ENCODE measurements around the gene OXSM. TPM values are rescaled to one million over a fixed set of nuclear protein-coding genes. Genes with fewer than 3 reads are reported as not detected.

The OXSM gene
- total RNA-seq, 1 experiment from 2014 or later, result 11.1 TPM

DNA sequence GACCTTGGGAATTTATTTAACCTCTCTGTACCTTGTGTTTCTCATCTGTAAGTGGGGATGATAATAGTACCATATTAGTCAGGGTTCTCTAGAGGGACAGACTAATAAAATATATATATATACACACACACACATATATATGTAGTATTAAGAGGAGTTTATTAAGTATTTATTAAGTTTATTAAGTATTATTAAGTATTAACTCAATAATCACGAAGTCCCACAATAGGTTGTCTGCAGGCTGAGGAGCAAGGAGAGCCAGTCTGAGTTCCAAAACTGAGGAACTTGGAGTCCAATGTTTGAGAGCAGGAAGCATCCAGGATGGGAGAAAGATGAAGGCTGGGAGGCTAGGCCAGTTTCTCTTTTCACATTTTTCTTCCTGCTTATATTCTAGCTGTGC, 14.8 kb downstream of the OXSM start:
- DNase-seq, result no peak
- Histone ChIP-seq H3K27me3 (replicated peaks; ENCODE audit: control insufficient read depth, insufficient read depth, low read length) (no peaks in the 10 kb centered on the region), H3K9me3 (no peaks in the 10 kb centered on the region), H3K4me1 (no peaks in the 10 kb centered on the region), H3K4me3 (ENCODE audit: low read depth, low read length) (no peak overlapping the region), H3K36me3 (ENCODE audit: control insufficient read depth, insufficient read depth, low read length) (no peaks in the 10 kb centered on the region)
- Mint-ChIP-seq H3K4me1 (ENCODE audit: low read depth, unreplicated experiment) (no peaks in the 10 kb centered on the region), H3K9me3 (ENCODE audit: unreplicated experiment) (no peaks in the 10 kb centered on the region), H3K27ac (ENCODE audit: unreplicated experiment) (no peak overlapping the region), H3K36me3 (ENCODE audit: insufficient read depth, unreplicated experiment) (no peaks in the 10 kb centered on the region), H3K27me3 (ENCODE audit: insufficient read depth, unreplicated experiment) (peaks cover 4% of the 10 kb centered on the region), H3K4me3 (ENCODE audit: unreplicated experiment) (no peak overlapping the region)
- BruUV-seq (replicated peaks), result no TSS peak
- POLR2A ChIA-PET, result no interaction called here
- CTCF ChIA-PET, result no interaction called here
- TF ChIP-seq, protein P1, sequence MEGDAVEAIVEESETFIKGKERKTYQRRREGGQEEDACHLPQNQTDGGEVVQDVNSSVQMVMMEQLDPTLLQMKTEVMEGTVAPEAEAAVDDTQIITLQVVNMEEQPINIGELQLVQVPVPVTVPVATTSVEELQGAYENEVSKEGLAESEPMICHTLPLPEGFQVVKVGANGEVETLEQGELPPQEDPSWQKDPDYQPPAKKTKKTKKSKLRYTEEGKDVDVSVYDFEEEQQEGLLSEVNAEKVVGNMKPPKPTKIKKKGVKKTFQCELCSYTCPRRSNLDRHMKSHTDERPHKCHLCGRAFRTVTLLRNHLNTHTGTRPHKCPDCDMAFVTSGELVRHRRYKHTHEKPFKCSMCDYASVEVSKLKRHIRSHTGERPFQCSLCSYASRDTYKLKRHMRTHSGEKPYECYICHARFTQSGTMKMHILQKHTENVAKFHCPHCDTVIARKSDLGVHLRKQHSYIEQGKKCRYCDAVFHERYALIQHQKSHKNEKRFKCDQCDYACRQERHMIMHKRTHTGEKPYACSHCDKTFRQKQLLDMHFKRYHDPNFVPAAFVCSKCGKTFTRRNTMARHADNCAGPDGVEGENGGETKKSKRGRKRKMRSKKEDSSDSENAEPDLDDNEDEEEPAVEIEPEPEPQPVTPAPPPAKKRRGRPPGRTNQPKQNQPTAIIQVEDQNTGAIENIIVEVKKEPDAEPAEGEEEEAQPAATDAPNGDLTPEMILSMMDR (IDR thresholded peaks at IDR 0.05; ENCODE audit: insufficient read depth in 1 of 2, low read depth in 1 of 2, low read length in 1 of 2, severe bottlenecking in 1 of 2, unreplicated experiment in 1 of 2), result no peak
- intact Hi-C loops (cut with micrococcal nuclease; ENCODE audit: unreplicated experiment), result no loop called here

DNA sequence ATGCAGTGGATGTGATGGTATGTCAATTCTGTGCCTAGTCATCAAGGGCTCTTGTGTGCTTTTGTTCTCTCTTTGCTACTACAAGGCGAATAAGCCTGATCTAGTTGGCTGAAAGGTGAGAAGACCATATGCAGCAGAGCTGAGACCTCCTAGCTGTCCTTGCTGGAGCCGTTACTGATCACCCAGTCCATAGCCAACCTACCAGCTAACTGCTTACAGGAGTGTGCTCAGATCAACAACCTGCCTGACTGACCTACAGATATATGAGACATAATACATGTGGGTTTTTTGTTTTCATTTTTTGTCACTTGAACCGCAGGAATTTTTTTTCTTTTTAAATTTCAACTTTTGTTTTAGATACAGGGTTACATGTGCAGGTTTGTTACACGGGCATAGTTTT, 22.8 kb downstream of the OXSM start:
- H3K27ac Mint-ChIP-seq (ENCODE audit: unreplicated experiment), result no peak overlapping the region
- no peaks in the 10 kb centered on the region for H3K4me1 Mint-ChIP-seq (ENCODE audit: low read depth, unreplicated experiment)
- intact Hi-C loops (cut with micrococcal nuclease; ENCODE audit: unreplicated experiment), result no loop called here

DNA sequence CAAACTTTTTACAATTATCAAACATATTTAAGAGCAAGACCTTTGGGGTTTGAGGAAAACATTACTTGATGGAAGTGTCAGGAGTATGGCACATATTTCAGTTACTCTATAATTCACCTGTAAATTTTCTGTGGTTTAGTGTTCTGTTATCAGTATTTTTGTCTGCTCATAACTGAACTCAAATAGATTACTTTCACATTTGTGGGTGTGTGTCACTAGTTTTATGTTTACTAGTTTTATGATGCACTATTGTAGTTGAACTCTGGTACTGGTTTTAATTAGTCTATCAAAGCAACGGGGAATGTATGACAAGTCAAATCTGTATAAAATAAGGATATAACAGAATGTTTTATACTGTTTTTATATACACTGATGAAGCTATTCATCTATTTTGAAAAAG, 27.2 kb downstream of the OXSM start:
- Mint-ChIP-seq H3K27me3 (ENCODE audit: insufficient read depth, unreplicated experiment) (peaks cover 4% of the 10 kb centered on the region), H3K27ac (ENCODE audit: unreplicated experiment) (no peak overlapping the region), H3K4me3 (ENCODE audit: unreplicated experiment) (no peak overlapping the region), H3K36me3 (ENCODE audit: insufficient read depth, unreplicated experiment) (no peaks in the 10 kb centered on the region), H3K9me3 (ENCODE audit: unreplicated experiment) (no peaks in the 10 kb centered on the region), H3K4me1 (ENCODE audit: low read depth, unreplicated experiment) (no peaks in the 10 kb centered on the region)
- TF ChIP-seq, protein P1 (IDR thresholded peaks at IDR 0.05; ENCODE audit: insufficient read depth in 1 of 2, low read depth in 1 of 2, low read length in 1 of 2, severe bottlenecking in 1 of 2, unreplicated experiment in 1 of 2), result no peak
- H3K4me3 ChIP-seq (ENCODE audit: low read depth, low read length), result no peak overlapping the region
- no TSS peak for BruUV-seq (replicated peaks)
- CTCF ChIA-PET, result no interaction called here
- H3K9me3 ChIP-seq, result no peaks in the 10 kb centered on the region
- DNase-seq, result no peak
- H3K4me1 ChIP-seq, result no peaks in the 10 kb centered on the region
- intact Hi-C loops (cut with micrococcal nuclease; ENCODE audit: unreplicated experiment), result no loop called here
- H3K27me3 ChIP-seq (replicated peaks; ENCODE audit: control insufficient read depth, insufficient read depth, low read length), result no peaks in the 10 kb centered on the region; the same call in none of the 2 replicates
- POLR2A ChIA-PET, result no interaction called here
- H3K36me3 ChIP-seq (ENCODE audit: control insufficient read depth, insufficient read depth, low read length), result no peaks in the 10 kb centered on the region

More for the DNA sequence above, 22.8 kb downstream of the OXSM start:
- Mint-ChIP-seq H3K36me3 (ENCODE audit: insufficient read depth, unreplicated experiment) (no peaks in the 10 kb centered on the region), H3K27me3 (ENCODE audit: insufficient read depth, unreplicated experiment) (peaks cover 4% of the 10 kb centered on the region), H3K9me3 (ENCODE audit: unreplicated experiment) (no peaks in the 10 kb centered on the region), H3K4me3 (ENCODE audit: unreplicated experiment) (no peak overlapping the region)
- Histone ChIP-seq H3K27me3 (replicated peaks; ENCODE audit: control insufficient read depth, insufficient read depth, low read length) (no peaks in the 10 kb centered on the region; the same call in none of the 2 replicates), H3K36me3 (ENCODE audit: control insufficient read depth, insufficient read depth, low read length) (no peaks in the 10 kb centered on the region), H3K9me3 (no peaks in the 10 kb centered on the region), H3K4me1 (no peaks in the 10 kb centered on the region), H3K4me3 (ENCODE audit: low read depth, low read length) (no peak overlapping the region)
- BruUV-seq (replicated peaks), result no TSS peak
- CTCF ChIA-PET, result no interaction called here
- TF ChIP-seq, protein P1 (IDR thresholded peaks at IDR 0.05; ENCODE audit: insufficient read depth in 1 of 2, low read depth in 1 of 2, low read length in 1 of 2, severe bottlenecking in 1 of 2, unreplicated experiment in 1 of 2), result no peak
- POLR2A ChIA-PET, result no interaction called here
- no peak for DNase-seq
